Upper lobe of right lung (tissue), 1 donor: Measurements from ENCODE around the gene TAS1R2. TPM values are rescaled to one million over a fixed set of nuclear protein-coding genes. Genes with fewer than 3 reads are reported as not detected.
"Not testable (repeated sequence)": the region's sequence is repeated elsewhere in the genome, so short reads cannot be mapped to it uniquely, and the experiment has no call there.

Source experiments
- ATAC-seq: fragments of 200-7000 bp; cut with Tn5 transposase; one replicate; pipeline ENCODE4 v1.9.1; 2020; ENCODE audit warnings: mild to moderate bottlenecking, moderate library complexity
- DNase-seq: peaks from one replicate; pipeline ENCODE4 v3.0.0-alpha.2; 2020
- H3K27ac ChIP-seq: fragments of 200-600 bp; one replicate; pipeline ENCODE4 v1.8.0; 2022
- H3K27me3 ChIP-seq: fragments of 200-600 bp; one replicate; pipeline ENCODE4 v1.8.0; 2022; ENCODE audit warnings: mild to moderate bottlenecking
- H3K36me3 ChIP-seq: fragments of 200-600 bp; one replicate; pipeline ENCODE4 v1.8.0; 2022
- H3K4me1 ChIP-seq: fragments of 200-600 bp; one replicate; pipeline ENCODE4 v1.8.0; 2022
- H3K4me3 ChIP-seq: fragments of 200-600 bp; one replicate; pipeline ENCODE4 v1.8.0; 2022; ENCODE audit warnings: mild to moderate bottlenecking
- H3K9me3 ChIP-seq: fragments of 200-600 bp; one replicate; pipeline ENCODE4 v1.8.0; 2022
- intact Hi-C: fragments of 100-400 bp; cut with DNase I; formaldehyde crosslinking; loops from one replicate; pipeline ENCODE4 v1.11.0; 2022
- total RNA-seq: library from RNA; stranded (reverse); fragmentation: NEBNext Ultra II Directional; extraction: Animal tissue kit (Norgen Biotek cat#: 25700); gene quantifications from one replicate; pipeline ENCODE4 v1.2.1, GENCODE V29; 2021
- TF ChIP-seq, protein P1 (sequence below): fragments of 200-600 bp; IDR thresholded peaks from one replicate; pipeline ENCODE4 v1.8.0; 2022; ENCODE audit warnings: antibody characterized with exemption
- donor health status: DM: no; HTN: yes; CAD: no; lungs with severe emphysema.

The TAS1R2 gene
- total RNA-seq, 1 donor from 2014 or later, result not detected

DNA sequence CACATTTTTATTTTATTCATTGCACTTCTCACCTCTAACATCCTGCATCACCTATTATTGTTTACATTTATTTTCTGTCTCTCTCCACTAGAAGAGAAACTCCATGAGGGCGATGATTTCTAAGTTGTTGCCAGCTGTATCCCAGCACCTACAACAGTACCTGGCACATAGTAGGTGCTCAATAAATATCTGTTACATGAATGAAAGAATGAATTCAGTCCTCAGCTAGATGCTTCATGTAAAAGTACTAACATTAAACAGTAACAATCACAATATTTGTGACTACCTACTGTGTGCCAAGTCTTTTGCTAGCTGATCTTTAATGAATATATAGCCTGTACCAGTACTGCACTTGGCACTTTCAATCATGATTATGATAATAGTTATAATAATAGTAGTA is 3.0 kb downstream of the TAS1R2 start:
- ATAC-seq (no peak), DNase-seq (no peak)
- Histone ChIP-seq H3K36me3 (no peaks in the 10 kb centered on the region), H3K4me3 (no peak overlapping the region), H3K4me1 (no peaks in the 10 kb centered on the region), H3K27ac (no peak overlapping the region), H3K9me3 (no peaks in the 10 kb centered on the region), H3K27me3 (no peaks in the 10 kb centered on the region)
- TF ChIP-seq, protein P1, sequence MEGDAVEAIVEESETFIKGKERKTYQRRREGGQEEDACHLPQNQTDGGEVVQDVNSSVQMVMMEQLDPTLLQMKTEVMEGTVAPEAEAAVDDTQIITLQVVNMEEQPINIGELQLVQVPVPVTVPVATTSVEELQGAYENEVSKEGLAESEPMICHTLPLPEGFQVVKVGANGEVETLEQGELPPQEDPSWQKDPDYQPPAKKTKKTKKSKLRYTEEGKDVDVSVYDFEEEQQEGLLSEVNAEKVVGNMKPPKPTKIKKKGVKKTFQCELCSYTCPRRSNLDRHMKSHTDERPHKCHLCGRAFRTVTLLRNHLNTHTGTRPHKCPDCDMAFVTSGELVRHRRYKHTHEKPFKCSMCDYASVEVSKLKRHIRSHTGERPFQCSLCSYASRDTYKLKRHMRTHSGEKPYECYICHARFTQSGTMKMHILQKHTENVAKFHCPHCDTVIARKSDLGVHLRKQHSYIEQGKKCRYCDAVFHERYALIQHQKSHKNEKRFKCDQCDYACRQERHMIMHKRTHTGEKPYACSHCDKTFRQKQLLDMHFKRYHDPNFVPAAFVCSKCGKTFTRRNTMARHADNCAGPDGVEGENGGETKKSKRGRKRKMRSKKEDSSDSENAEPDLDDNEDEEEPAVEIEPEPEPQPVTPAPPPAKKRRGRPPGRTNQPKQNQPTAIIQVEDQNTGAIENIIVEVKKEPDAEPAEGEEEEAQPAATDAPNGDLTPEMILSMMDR, result no peak
- intact Hi-C loops, result no loop called here

DNA sequence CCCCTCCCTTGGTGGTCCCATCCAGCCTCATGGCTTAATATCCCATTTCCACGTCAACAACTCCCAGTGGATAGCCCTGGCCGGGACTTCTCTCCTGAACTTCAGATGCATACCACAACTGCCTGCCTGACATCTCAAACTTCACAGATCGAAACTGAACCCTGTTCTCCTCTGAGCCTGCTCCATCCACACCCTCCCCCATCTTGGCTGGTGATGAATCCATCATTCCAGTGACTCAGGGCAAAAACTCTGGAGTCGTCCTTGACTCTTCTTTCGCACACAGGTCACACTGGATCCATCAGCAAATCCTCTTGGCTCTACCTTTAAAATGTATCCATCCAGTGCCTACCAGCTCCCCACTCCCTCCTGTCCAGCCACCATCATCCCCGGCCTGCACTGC is 3.9 kb downstream of the TAS1R2 start:
- ATAC-seq, result no peak
- intact Hi-C loops, result no loop called here

DNA sequence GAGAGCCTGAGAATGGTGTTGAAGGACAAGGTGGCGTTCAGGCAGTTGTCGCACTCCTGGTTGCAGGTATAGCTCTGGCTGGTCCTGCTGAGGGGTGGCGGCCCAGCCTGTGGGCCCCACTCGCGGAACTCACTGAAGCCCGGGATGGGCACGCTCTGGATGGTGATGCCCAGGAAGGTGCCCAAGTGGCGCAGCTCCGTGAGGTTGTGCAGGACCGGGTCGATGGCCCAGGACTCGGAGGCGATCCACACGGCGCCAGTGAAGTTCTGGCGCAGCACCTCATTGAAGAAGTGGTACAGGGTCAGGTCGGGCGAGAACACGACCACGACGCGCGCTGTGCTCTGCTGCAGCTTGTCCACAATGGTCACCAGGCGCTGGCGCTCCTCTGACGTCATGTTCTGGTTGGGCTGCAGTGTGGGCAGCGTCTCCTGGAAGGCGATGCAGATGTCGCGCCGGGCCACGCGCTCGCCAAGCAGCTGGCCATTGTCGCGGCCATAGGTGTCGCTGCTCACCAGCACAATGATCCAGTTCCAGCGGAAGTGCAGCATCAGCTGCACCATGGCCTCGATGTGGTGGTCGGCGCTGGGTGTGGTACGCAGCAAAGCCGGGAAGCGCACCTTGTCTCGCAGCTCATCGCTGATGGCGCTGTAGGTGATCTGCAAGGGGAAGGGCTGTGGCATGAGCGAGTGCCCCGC is 5.0 kb downstream of the TAS1R2 start:
- Histone ChIP-seq H3K27me3 (no peaks in the 10 kb centered on the region), H3K9me3 (no peaks in the 10 kb centered on the region), H3K4me1 (no peaks in the 10 kb centered on the region), H3K36me3 (no peaks in the 10 kb centered on the region), H3K27ac (no peak overlapping the region), H3K4me3 (no peak overlapping the region)
- intact Hi-C loops, result no loop called here
- peak; percentile 58 for DNase-seq
- TF ChIP-seq, protein P1, result no peak
- ATAC-seq, result no peak

More for the DNA sequence above, 3.9 kb downstream of the TAS1R2 start:
- Histone ChIP-seq H3K27me3 (no peaks in the 10 kb centered on the region), H3K4me1 (no peaks in the 10 kb centered on the region), H3K36me3 (no peaks in the 10 kb centered on the region), H3K4me3 (no peak overlapping the region), H3K9me3 (no peaks in the 10 kb centered on the region), H3K27ac (no peak overlapping the region)
- TF ChIP-seq, protein P1, result no peak
- DNase-seq, result peak; percentile 29

DNA sequence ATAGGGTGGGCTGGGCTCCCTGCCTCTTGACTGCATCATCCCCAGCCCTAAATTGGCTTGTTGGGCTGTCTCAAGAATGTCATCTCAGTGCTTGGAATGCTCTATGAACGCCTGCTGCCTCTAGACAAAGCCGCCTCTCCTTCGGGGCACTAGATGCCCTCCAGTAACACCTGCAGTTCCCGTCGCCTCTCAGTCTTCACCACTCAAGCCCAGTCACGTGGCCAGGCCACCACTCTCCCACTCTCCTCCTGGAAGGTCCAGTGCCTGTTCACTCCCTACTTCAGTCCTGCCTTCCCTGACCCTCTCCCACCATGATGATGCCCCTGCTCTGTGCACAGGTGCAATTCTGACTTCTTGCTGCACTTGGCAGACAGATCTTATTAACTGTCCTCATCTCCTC is 7.0 kb downstream of the TAS1R2 start:
- DNase-seq (no peak), ATAC-seq (peak; percentile 33)
- TF ChIP-seq, protein P1, result no peak

DNA sequence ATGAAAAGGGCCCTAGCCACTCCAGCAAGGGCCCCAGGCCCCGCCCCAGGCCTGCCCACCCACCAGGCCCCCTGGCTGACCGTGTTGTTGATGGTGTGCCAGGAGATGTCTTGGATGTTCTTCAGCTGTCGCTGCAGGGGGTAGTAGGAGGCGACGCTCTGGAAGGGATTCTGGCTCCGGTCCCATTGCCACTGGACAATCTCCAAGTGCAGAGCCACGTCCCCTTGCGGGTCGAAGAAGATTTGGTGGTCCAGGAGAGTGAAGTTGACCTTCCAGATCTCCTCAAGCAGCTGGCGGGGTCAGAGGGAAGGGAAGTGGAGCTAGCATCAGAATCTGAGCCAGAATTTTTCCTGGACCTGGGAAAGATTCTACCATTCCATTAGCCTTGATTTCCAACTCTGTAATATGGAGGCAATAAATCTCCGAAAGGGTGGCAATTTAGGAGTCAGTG is 10.2 kb downstream of the TAS1R2 start:
- Histone ChIP-seq H3K27ac (no peak overlapping the region), H3K4me3 (no peak overlapping the region), H3K4me1 (no peaks in the 10 kb centered on the region), H3K36me3 (no peaks in the 10 kb centered on the region), H3K9me3 (no peaks in the 10 kb centered on the region), H3K27me3 (no peaks in the 10 kb centered on the region)
- TF ChIP-seq, protein P1, result no peak
- DNase-seq (peak; percentile 40), ATAC-seq (no peak)
- intact Hi-C loops, result no loop called here

More for the DNA sequence above, 7.0 kb downstream of the TAS1R2 start:
- Histone ChIP-seq H3K4me1 (no peaks in the 10 kb centered on the region), H3K4me3 (no peak overlapping the region), H3K9me3 (no peaks in the 10 kb centered on the region), H3K27me3 (no peaks in the 10 kb centered on the region), H3K27ac (no peak overlapping the region), H3K36me3 (no peaks in the 10 kb centered on the region)
- intact Hi-C loops, result no loop called here

DNA sequence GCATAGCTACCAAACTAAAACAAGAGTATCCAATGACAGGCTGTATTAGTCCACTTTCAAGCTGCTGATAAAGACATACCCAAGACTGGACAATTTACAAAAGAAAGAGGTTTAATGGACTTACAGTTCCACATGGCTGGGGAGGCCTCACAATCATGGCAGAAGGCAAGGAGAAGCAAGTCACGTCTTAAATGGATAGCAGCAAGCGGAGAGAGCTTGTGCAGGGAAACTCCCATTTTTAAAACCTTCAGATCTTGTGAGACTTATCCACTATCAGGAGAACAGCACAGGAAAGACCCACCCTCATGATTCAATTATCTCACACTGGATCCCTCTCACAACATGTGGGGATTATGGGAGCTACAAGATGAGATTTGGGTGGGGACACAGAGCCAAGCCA is 11.7 kb downstream of the TAS1R2 start:
- DNase-seq, H3K4me3 ChIP-seq, H3K36me3 ChIP-seq, H3K27ac ChIP-seq, H3K4me1 ChIP-seq, H3K9me3 ChIP-seq, ATAC-seq, intact Hi-C loops, H3K27me3 ChIP-seq: not testable (repeated sequence)
